ENCODE measurements around the gene COBL. TPM values are rescaled to one million over a fixed set of nuclear protein-coding genes. Genes with fewer than 3 reads are reported as not detected.

COBL gene
- total RNA-seq, 2 donors from 2014 or later, result 1.4 to 1.6 TPM

- no peak overlapping the region for H3K27ac ChIP-seq
- H3K9me3 ChIP-seq, result no peaks in the 10 kb centered on the region
- DNase-seq (ENCODE audit: low spot score), result no peak
- H3K4me1 ChIP-seq (ENCODE audit: control insufficient read depth in 1 of 2, low read depth in 2 of 2), result no peaks in the 10 kb centered on the region
- TF ChIP-seq CTCF (IDR thresholded peaks at IDR 0.05), result no peak
- no peaks in the 10 kb centered on the region for H3K27me3 ChIP-seq (replicated peaks; ENCODE audit: insufficient read depth)
- H3K4me3 ChIP-seq, result no peak overlapping the region
- no peaks in the 10 kb centered on the region for H3K36me3 ChIP-seq
- ATAC-seq (ENCODE audit: insufficient number of reproducible peaks, low FRiP score, low read depth), result no peak
These were observed 202.6 kb downstream of the COBL start for GRCh38 chr7:51113962-51114361.

GRCh38 chr7:51113560-51113959 is 203.0 kb downstream of the COBL start:
- no peak for TF ChIP-seq CTCF (IDR thresholded peaks at IDR 0.05)
- no peak for DNase-seq (ENCODE audit: low spot score)
- Histone ChIP-seq H3K4me3 (no peak overlapping the region), H3K27ac (no peak overlapping the region), H3K4me1 (ENCODE audit: control insufficient read depth in 1 of 2, low read depth in 2 of 2) (no peaks in the 10 kb centered on the region), H3K36me3 (no peaks in the 10 kb centered on the region), H3K9me3 (no peaks in the 10 kb centered on the region), H3K27me3 (replicated peaks; ENCODE audit: insufficient read depth) (no peaks in the 10 kb centered on the region)
- no peak for ATAC-seq (ENCODE audit: insufficient number of reproducible peaks, low FRiP score, low read depth)

- Histone ChIP-seq H3K9me3 (no peaks in the 10 kb centered on the region), H3K4me1 (ENCODE audit: control insufficient read depth in 1 of 2, low read depth in 2 of 2) (no peaks in the 10 kb centered on the region), H3K36me3 (no peaks in the 10 kb centered on the region), H3K27ac (no peak overlapping the region), H3K27me3 (replicated peaks; ENCODE audit: insufficient read depth) (no peaks in the 10 kb centered on the region), H3K4me3 (no peak overlapping the region)
- no peak for TF ChIP-seq CTCF (IDR thresholded peaks at IDR 0.05)
- DNase-seq (ENCODE audit: low spot score) (no peak), ATAC-seq (ENCODE audit: insufficient number of reproducible peaks, low FRiP score, low read depth) (no peak)
These were observed 205.2 kb downstream of the COBL start for GRCh38 chr7:51111241-51111940.

GRCh38 chr7:51108134-51108533 is 208.5 kb downstream of the COBL start:
- no peak for ATAC-seq (ENCODE audit: insufficient number of reproducible peaks, low FRiP score, low read depth)
- DNase-seq (ENCODE audit: low spot score), result no peak
- Histone ChIP-seq H3K4me3 (no peak overlapping the region), H3K9me3 (no peaks in the 10 kb centered on the region), H3K27me3 (replicated peaks; ENCODE audit: insufficient read depth) (no peaks in the 10 kb centered on the region), H3K4me1 (ENCODE audit: control insufficient read depth in 1 of 2, low read depth in 2 of 2) (no peaks in the 10 kb centered on the region), H3K36me3 (no peaks in the 10 kb centered on the region), H3K27ac (no peak overlapping the region)
- TF ChIP-seq CTCF (IDR thresholded peaks at IDR 0.05), result no peak

GRCh38 chr7:51104278-51104677 is 212.3 kb downstream of the COBL start:
- H3K4me3 ChIP-seq, result no peak overlapping the region
- H3K9me3 ChIP-seq, result no peaks in the 10 kb centered on the region
- DNase-seq (ENCODE audit: low spot score) (no peak), ATAC-seq (ENCODE audit: insufficient number of reproducible peaks, low FRiP score, low read depth) (no peak)
- no peak for TF ChIP-seq CTCF (IDR thresholded peaks at IDR 0.05)
- no peaks in the 10 kb centered on the region for H3K36me3 ChIP-seq
- no peaks in the 10 kb centered on the region for H3K4me1 ChIP-seq (ENCODE audit: control insufficient read depth in 1 of 2, low read depth in 2 of 2)
- H3K27me3 ChIP-seq (replicated peaks; ENCODE audit: insufficient read depth), result no peaks in the 10 kb centered on the region
- no peak overlapping the region for H3K27ac ChIP-seq

All from thoracic aorta (tissue), 2 donors.